ENCODE results near the gene HECW1.

Gene HECW1

GRCh38 chr7:43306404-43306803 lies 194.0 kb downstream of the HECW1 start:
- Histone ChIP-seq H3K9me3 (ENCODE audit: control insufficient read depth, insufficient read depth, low read depth, low read length) (no peaks in the 10 kb centered on the region), H3K27ac (ENCODE audit: extremely low read depth, low read depth, low read length) (no peak overlapping the region), H3K4me3 (ENCODE audit: low read depth, low read length) (no peak overlapping the region), H3K4me1 (ENCODE audit: control insufficient read depth, insufficient read depth, low read length) (no peaks in the 10 kb centered on the region), H3K36me3 (ENCODE audit: control insufficient read depth in 2 of 2, insufficient read depth in 1 of 2, low read length in 2 of 2) (no peaks in the 10 kb centered on the region)
- ChIA-PET POLR2A (no interaction called here), CTCF (no interaction called here)
- TF ChIP-seq ZNF426 (tag by site-specific recombination; IDR thresholded peaks at IDR 0.05) (no peak), ZNF658 (tag by site-specific recombination; IDR thresholded peaks at IDR 0.05) (no peak), ZNF248 (tag by site-specific recombination; IDR thresholded peaks at IDR 0.05) (no peak), ZNF433 (tag by site-specific recombination; IDR thresholded peaks at IDR 0.05; ENCODE audit: low read depth) (no peak), WT1 (tag by site-specific recombination; IDR thresholded peaks at IDR 0.05) (no peak), ZBTB26 (tag by site-specific recombination; optimal IDR thresholded peaks at IDR 0.05) (no peak), ZIC2 (tag by site-specific recombination; IDR thresholded peaks at IDR 0.05) (no peak), ZNF629 (tag by site-specific recombination; IDR thresholded peaks at IDR 0.05) (no peak), INSM2 (tag by site-specific recombination; IDR thresholded peaks at IDR 0.05) (no peak), ZNF645 (tag by site-specific recombination; IDR thresholded peaks at IDR 0.05) (no peak), ZNF223 (tag by site-specific recombination; IDR thresholded peaks at IDR 0.05) (no peak)

- no peaks in the 10 kb centered on the region for H3K9me3 ChIP-seq (ENCODE audit: control insufficient read depth, insufficient read depth, low read depth, low read length)
- POLR2A ChIA-PET: no interaction called here
- no peak for TF ChIP-seq ZNF112 (tag by site-specific recombination; IDR thresholded peaks at IDR 0.05)
- no peak for TF ChIP-seq KLF9 (tag by site-specific recombination; IDR thresholded peaks at IDR 0.05; ENCODE audit: low read depth)
- TF ChIP-seq SCRT2 (tag by site-specific recombination; IDR thresholded peaks at IDR 0.05): peak; percentile 87
- H3K4me1 ChIP-seq (ENCODE audit: control insufficient read depth, insufficient read depth, low read length): no peaks in the 10 kb centered on the region
- no peak overlapping the region for H3K4me3 ChIP-seq (ENCODE audit: low read depth, low read length)
- H3K36me3 ChIP-seq (ENCODE audit: control insufficient read depth in 2 of 2, insufficient read depth in 1 of 2, low read length in 2 of 2): no peaks in the 10 kb centered on the region
- CTCF ChIA-PET: no interaction called here
- H3K27ac ChIP-seq (ENCODE audit: extremely low read depth, low read depth, low read length): no peak overlapping the region
Observed at GRCh38 chr7:43307522-43307921, 195.1 kb downstream of the HECW1 start.

GRCh38 chr7:43308913-43309705 lies 196.7 kb downstream of the HECW1 start:
- CTCF ChIA-PET: interaction anchor here (0.6 kb wide), 2 partner anchors 146 to 1387 kb away, joined by 3 read pairs; no protein-coding TSS in a partner anchor
- TF ChIP-seq ZNF548 (tag by site-specific recombination; IDR thresholded peaks at IDR 0.05) (no peak), HOXD13 (CRISPR knock-in tag; IDR thresholded peaks at IDR 0.05; ENCODE audit: borderline replicate concordance) (no peak), ZNF133 (tag by site-specific recombination; IDR thresholded peaks at IDR 0.05) (no peak), ZNF398 (tag by site-specific recombination; IDR thresholded peaks at IDR 0.05) (no peak), KLF1 (tag by site-specific recombination; IDR thresholded peaks at IDR 0.05) (no peak)
- POLR2A ChIA-PET: no interaction called here
- no peaks in the 10 kb centered on the region for H3K4me1 ChIP-seq (ENCODE audit: control insufficient read depth, insufficient read depth, low read length)
- no peak overlapping the region for H3K4me3 ChIP-seq (ENCODE audit: low read depth, low read length)
- no peak overlapping the region for H3K27ac ChIP-seq (ENCODE audit: extremely low read depth, low read depth, low read length)
- H3K36me3 ChIP-seq (ENCODE audit: control insufficient read depth in 2 of 2, insufficient read depth in 1 of 2, low read length in 2 of 2): no peaks in the 10 kb centered on the region
- H3K9me3 ChIP-seq (ENCODE audit: control insufficient read depth, insufficient read depth, low read depth, low read length): no peaks in the 10 kb centered on the region
